Measurements from ENCODE around the gene GNG8. TPM values are rescaled to one million over a fixed set of nuclear protein-coding genes. Genes with fewer than 3 reads are reported as not detected.

Gene GNG8
- total RNA-seq, 4 donors from 2014 or later = not detected

DNA sequence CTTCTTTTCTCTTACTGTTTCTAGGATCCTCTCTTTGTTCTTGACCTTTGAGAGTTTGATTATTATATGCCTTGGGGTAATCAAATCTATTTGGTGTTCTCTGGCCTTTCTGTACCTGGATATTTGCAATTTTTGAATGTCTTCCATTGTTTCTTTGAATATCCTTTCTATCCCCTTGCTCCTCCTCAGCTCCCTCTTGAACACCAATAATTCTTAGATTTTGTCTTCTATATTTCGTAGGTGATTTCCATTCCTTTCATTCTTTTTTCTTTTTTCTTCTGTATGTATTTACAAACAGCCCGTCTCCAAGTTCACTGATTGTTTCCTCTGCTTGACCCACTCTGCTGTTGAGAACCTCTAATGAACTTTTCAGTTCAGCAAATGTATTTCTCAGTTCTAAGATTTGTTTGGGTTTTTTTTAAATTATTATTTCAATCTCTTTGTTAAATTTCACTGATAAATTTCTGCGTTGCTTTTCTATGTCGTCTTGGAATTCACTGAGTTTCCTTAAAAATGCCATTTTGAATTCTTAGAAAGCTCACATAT lies 37.6 kb downstream of the GNG8 start:
- no peak for TF ChIP-seq CTCF (IDR thresholded peaks at IDR 0.05; ENCODE audit: low read depth)

GRCh38 chr19:46596008-46596407 lies 40.0 kb downstream of the GNG8 start:
- TF ChIP-seq CTCF (IDR thresholded peaks at IDR 0.05; ENCODE audit: low read depth) = no peak

- no peak for TF ChIP-seq CTCF (IDR thresholded peaks at IDR 0.05; ENCODE audit: low read depth)
Observed at GRCh38 chr19:46591870-46592269, 44.1 kb downstream of the GNG8 start.

DNA sequence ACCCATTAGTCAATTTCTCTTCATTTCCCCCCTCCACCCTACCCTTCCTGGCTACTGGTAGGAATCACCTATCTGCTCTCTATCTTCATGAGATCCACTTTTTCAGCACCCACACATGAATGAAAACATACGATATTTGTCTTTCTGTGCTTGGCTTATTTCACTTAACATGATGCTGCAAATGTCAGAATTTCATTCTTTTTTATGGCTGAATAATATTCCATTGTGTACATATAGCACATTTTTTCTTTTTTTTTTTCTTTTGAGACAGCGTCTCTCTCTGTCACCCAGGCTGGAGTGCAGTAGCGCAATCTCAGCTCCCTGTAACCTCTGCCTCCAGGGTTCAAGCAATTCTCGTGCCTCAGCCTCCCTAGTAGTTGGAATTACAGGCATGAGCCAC lies 44.7 kb downstream of the GNG8 start:
- TF ChIP-seq CTCF (IDR thresholded peaks at IDR 0.05; ENCODE audit: low read depth) = no peak

GRCh38 chr19:46587861-46588260 lies 48.1 kb downstream of the GNG8 start:
- TF ChIP-seq CTCF (IDR thresholded peaks at IDR 0.05; ENCODE audit: low read depth) = no peak

DNA sequence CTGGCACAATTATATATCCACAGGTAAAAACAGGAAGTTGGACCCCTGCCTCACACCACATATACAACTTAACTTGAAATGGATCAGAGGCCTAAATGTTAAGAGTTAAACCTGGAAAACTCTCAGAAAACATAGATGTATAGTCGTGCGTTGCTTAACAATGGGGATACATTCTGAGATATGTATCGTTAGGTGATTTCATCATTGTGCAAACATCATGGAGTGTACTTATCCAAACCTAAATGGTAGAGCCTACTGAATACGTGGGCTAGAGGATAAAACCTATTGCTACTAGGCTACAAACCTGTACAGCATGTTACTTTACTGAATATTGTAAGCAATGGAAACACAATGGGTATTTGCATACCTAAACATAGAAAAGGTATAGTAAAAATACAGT lies 49.7 kb downstream of the GNG8 start:
- no peak for TF ChIP-seq CTCF (IDR thresholded peaks at IDR 0.05; ENCODE audit: low read depth)

- no peak for TF ChIP-seq CTCF (IDR thresholded peaks at IDR 0.05; ENCODE audit: low read depth)
Observed at GRCh38 chr19:46585539-46585938, 50.5 kb downstream of the GNG8 start.

Other genes starting within 250 kb of the GNG8 start
- 1 to 10 TPM in 3 of 4 donors, under 1 TPM in 1; 0.49 to 3.6 (median 2.4) TPM for gene CCDC8, start 222.6 kb downstream of the GNG8 start, total RNA-seq
- not detected for gene PNMA8C, start 207.3 kb downstream of the GNG8 start, total RNA-seq
- gene PNMA8A, start 164.6 kb downstream of the GNG8 start, total RNA-seq = 1 to 10 TPM in 1 of 4 donors, under 1 TPM in 3; 0.33 to 2.3 (median 0.78) TPM
- 1 to 10 TPM in 3 of 4 donors, under 1 TPM in 1; 0.49 to 4.3 (median 2.2) TPM for gene PNMA8B, start 140.3 kb downstream of the GNG8 start, total RNA-seq
- gene CALM3, start 34.9 kb downstream of the GNG8 start, total RNA-seq = 100 to 1,000 TPM in 3 of 4 donors, 10 to 100 TPM in 1; 62.3 to 256 (median 132) TPM
- gene PTGIR, start 11.1 kb downstream of the GNG8 start, total RNA-seq = 1 to 10 TPM in 3 of 4 donors, under 1 TPM in 1; 0.94 to 2.9 (median 2.3) TPM
- under 1 TPM in 3 of 4 donors, not detected in 1; 0.22 to 0.68 (median 0.57) TPM for gene DACT3, start 25.0 kb upstream of the GNG8 start, total RNA-seq
- gene PRKD2, start 80.9 kb upstream of the GNG8 start, total RNA-seq = 10 to 100 TPM; 14.5 to 50.9 (median 25.0) TPM
- 10 to 100 TPM in 2 of 4 donors, 1 to 10 TPM in 2; 7.0 to 14.3 (median 10.5) TPM for gene FKRP, start 109.9 kb upstream of the GNG8 start, total RNA-seq
- 10 to 100 TPM; 37.7 to 73.7 (median 43.0) TPM for gene STRN4, start 110.2 kb upstream of the GNG8 start, total RNA-seq
- 100 to 1,000 TPM in 2 of 4 donors, 10 to 100 TPM in 2; 63.3 to 185 (median 100) TPM for gene SLC1A5, start 152.4 kb upstream of the GNG8 start, total RNA-seq
- gene AP2S1, start 214.6 kb upstream of the GNG8 start, total RNA-seq = 100 to 1,000 TPM in 2 of 4 donors, 10 to 100 TPM in 2; 69.3 to 126 (median 97.3) TPM
- gene ARHGAP35, start 224.8 kb upstream of the GNG8 start, total RNA-seq = 10 to 100 TPM; 36.5 to 66.7 (median 50.9) TPM

All from subcutaneous adipose tissue (tissue), 4 donors.